ENCODE measurements around the gene LITAF. TPM values are rescaled to one million over a fixed set of nuclear protein-coding genes. Genes with fewer than 3 reads are reported as not detected.

LITAF gene
- polyA plus RNA-seq, 1 of the 3 experiments (the other 2 are of a cell fraction) = 45.7 TPM

GRCh38 chr16:11620243-11621003, 33.7 kb upstream of the LITAF start:
- no peak overlapping the region for H3K4me3 ChIP-seq (ENCODE audit: low read depth in 2 of 2, low read length in 1 of 2)
- ChIA-PET POLR2A (no interaction called here), CTCF (interaction anchor here (0.9 kb wide), 1 partner anchor 224 kb away, joined by 3 read pairs; no protein-coding TSS in a partner anchor)
- no peaks in the 10 kb centered on the region for H4K20me1 ChIP-seq (ENCODE audit: insufficient read depth)
- no peaks in the 10 kb centered on the region; a peak in 1 of 4 replicates for H3K4me1 ChIP-seq (ENCODE audit: control insufficient read depth in 1 of 2, insufficient read depth in 2 of 2, low read depth in 1 of 2, low read length in 1 of 2)
- H3K36me3 ChIP-seq (replicated peaks in 1 of 2; ENCODE audit: control insufficient read depth in 1 of 2, insufficient read depth in 2 of 2, low read length in 1 of 2) = no peaks in the 10 kb centered on the region
- no peak for TF ChIP-seq GATA2 (CRISPR knock-in tag; IDR thresholded peaks at IDR 0.05)
- no peak for TF ChIP-seq TEAD4 (IDR thresholded peaks at IDR 0.05; ENCODE audit: borderline replicate concordance, insufficient read depth)
- no peak for TF ChIP-seq EZH2phosphoT487 (IDR thresholded peaks at IDR 0.05; ENCODE audit: borderline replicate concordance, low read depth)
- no peak for TF ChIP-seq CTCF (IDR thresholded peaks at IDR 0.05)
- TF ChIP-seq POLR2AphosphoS5 (IDR thresholded peaks at IDR 0.05; ENCODE audit: low read depth, low read length) = no peak
- no peak for TF ChIP-seq RFX5 (IDR thresholded peaks at IDR 0.05; ENCODE audit: low read length)
- TF ChIP-seq MXI1 (IDR thresholded peaks at IDR 0.05; ENCODE audit: low read depth, low read length) = no peak
- TF ChIP-seq, protein P1, sequence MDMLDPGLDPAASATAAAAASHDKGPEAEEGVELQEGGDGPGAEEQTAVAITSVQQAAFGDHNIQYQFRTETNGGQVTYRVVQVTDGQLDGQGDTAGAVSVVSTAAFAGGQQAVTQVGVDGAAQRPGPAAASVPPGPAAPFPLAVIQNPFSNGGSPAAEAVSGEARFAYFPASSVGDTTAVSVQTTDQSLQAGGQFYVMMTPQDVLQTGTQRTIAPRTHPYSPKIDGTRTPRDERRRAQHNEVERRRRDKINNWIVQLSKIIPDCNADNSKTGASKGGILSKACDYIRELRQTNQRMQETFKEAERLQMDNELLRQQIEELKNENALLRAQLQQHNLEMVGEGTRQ (IDR thresholded peaks at IDR 0.05; ENCODE audit: borderline replicate concordance, low read depth, low read length) = no peak
- no peak for TF ChIP-seq MAX (IDR thresholded peaks at IDR 0.05; ENCODE audit: low read depth)
- no peak for TF ChIP-seq RAD21 (IDR thresholded peaks at IDR 0.05; ENCODE audit: low read length)
- no peak for TF ChIP-seq EP300 (IDR thresholded peaks at IDR 0.05; ENCODE audit: borderline replicate concordance in 1 of 2, low read depth in 1 of 2, low read length in 1 of 2)
- TF ChIP-seq TAF1 (IDR thresholded peaks at IDR 0.05; ENCODE audit: borderline replicate concordance, low read depth, low read length) = no peak
- TF ChIP-seq SIN3A (IDR thresholded peaks at IDR 0.05; ENCODE audit: borderline replicate concordance, low read depth, low read length) = no peak
- no peak for TF ChIP-seq MEF2A (IDR thresholded peaks at IDR 0.05; ENCODE audit: borderline replicate concordance, low read depth)
- TF ChIP-seq ZBTB33 (IDR thresholded peaks at IDR 0.05; ENCODE audit: borderline replicate concordance, low read depth) = no peak
- no peak for TF ChIP-seq FOXJ3 (CRISPR knock-in tag; IDR thresholded peaks at IDR 0.05)
- TF ChIP-seq GABPA (IDR thresholded peaks at IDR 0.05; ENCODE audit: low read depth) = no peak
- TF ChIP-seq NRF1 (IDR thresholded peaks at IDR 0.05; ENCODE audit: low read depth, low read length) = no peak
- H3K9ac ChIP-seq = no peak overlapping the region
- 92% methylated on average over 8 of the region's 8 CpGs for WGBS (ENCODE audit: low lambda C conversion rate)
- no peaks in the 10 kb centered on the region for H3K9me3 ChIP-seq
- no peaks in the 10 kb centered on the region for H3K79me2 ChIP-seq (ENCODE audit: insufficient read depth)
- no peak for DNase-seq
- no peak overlapping the region for H2AFZ ChIP-seq (ENCODE audit: low read depth)
- no peak overlapping the region for H3K4me2 ChIP-seq
- H3K27ac ChIP-seq (ENCODE audit: low read depth in 2 of 2, low read length in 1 of 2) = no peak overlapping the region
- H3K27me3 ChIP-seq (ENCODE audit: insufficient read depth) = no peaks in the 10 kb centered on the region
- no peaks in the 10 kb centered on the region for H3K9me2 ChIP-seq
- H3F3A ChIP-seq (replicated peaks; ENCODE audit: insufficient read depth) = peaks cover 2% of the 10 kb centered on the region

Measured in SK-N-SH (cell line).